Peyer's patch (tissue), 4 donors: ENCODE data around the gene POMT1.

ENCODE experiments used
- POLR2A ChIP-seq, 2 donors: fragments of 450-650 bp; IDR thresholded peaks; one replicate each; pipeline ENCODE4 v1.5.1; 2017; ENCODE audit warnings: antibody characterized with exemption in 2 of 2, mild to moderate bottlenecking in 2 of 2, moderate library complexity in 2 of 2
- TF ChIP-seq, protein P1 (sequence below), 6 experiments: fragments of 450-650 bp in 4 of 6; fragments of 200-600 bp in 2 of 6; sonication (generic) in 1 of 6; IDR thresholded peaks; one replicate each; pipeline ENCODE4 v1.5.1; 2017 to 2019; ENCODE audit warnings: antibody characterized with exemption in 6 of 6, mild to moderate bottlenecking in 3 of 6, moderate library complexity in 1 of 6

DNA sequence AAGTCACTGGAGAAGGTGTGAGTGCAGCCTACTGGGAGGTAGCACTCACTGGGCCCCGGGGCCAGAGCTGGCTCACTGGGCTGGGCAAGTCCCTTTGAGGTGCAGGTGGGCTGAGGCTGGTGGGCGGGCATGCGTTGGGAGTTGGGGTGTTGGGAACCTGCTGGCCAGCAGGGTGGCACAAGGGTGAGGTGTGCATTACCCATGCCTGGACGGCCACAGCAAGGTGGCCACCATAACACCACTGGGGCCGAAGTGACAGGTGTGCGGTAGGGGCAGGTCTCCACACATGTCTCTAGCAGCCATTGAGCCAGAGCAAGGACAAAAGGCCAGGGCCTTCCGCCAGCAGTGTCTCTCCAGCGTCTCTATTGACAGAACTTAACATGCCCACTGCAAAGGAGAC lies 65.2 kb downstream of the POMT1 start:
- TF ChIP-seq, protein P1, sequence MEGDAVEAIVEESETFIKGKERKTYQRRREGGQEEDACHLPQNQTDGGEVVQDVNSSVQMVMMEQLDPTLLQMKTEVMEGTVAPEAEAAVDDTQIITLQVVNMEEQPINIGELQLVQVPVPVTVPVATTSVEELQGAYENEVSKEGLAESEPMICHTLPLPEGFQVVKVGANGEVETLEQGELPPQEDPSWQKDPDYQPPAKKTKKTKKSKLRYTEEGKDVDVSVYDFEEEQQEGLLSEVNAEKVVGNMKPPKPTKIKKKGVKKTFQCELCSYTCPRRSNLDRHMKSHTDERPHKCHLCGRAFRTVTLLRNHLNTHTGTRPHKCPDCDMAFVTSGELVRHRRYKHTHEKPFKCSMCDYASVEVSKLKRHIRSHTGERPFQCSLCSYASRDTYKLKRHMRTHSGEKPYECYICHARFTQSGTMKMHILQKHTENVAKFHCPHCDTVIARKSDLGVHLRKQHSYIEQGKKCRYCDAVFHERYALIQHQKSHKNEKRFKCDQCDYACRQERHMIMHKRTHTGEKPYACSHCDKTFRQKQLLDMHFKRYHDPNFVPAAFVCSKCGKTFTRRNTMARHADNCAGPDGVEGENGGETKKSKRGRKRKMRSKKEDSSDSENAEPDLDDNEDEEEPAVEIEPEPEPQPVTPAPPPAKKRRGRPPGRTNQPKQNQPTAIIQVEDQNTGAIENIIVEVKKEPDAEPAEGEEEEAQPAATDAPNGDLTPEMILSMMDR (IDR thresholded peaks at IDR 0.05): no peak
- TF ChIP-seq POLR2A (IDR thresholded peaks at IDR 0.05): no peak
